ENCODE measurements around the gene MAFG.
A peak's percentile ranks its signal among the peaks of the same experiment; 100 is the strongest.

Gene MAFG

DNA sequence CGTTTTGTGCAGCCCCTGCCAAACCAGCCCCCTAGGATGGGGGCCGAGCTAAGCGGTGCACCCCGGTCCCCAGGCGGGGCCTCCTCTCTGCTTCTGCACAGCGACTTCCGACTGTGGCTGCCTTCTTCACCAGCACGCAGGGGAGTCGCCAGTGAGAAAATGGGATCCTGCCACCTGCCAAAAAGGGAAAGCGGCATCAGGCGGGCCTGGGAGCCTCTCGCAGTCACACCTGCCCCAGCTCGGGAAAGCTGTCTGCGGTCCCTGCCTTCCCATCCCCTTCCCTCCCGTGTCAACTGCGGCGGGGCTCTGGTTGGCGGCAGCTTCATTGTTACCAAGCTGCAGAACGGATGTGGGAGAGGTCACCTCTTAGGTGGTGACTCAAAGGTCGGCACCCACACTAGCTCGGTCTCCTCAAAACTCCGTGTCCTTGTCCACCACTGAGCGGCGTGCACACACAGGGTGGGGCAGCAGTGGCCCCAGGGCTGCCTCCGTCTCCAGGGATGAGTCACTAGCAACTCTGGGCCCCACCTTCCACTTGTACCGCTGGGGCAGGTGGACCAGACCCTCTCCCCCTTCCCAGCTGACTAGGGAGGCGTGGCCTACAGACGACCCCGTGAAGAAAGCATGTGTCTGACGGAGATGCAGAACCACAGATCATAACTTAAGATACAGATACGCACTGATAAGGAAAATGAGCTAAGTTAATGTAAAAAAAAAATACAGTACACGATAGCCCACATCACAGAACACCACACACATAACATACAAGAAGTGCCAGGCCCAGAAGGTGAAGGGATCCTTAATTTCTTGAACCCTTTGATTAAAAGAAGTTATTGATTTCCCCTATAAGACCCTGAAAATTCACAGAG lies 14.9 kb downstream of the MAFG start (continued):
- TF ChIP-seq, protein P1, sequence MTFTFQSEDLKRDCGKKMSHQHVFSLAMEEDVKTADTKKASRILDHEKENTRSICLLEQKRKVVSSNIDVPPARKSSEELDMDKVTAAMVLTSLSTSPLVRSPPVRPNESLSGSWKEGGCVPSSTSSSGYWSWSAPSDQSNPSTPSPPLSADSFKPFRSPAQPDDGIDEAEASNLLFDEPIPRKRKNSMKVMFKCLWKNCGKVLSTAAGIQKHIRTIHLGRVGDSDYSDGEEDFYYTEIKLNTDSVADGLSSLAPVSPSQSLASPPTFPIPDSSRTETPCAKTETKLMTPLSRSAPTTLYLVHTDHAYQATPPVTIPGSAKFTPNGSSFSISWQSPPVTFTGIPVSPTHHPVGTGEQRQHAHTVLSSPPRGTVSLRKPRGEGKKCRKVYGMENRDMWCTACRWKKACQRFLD (tag by site-specific recombination; IDR thresholded peaks at IDR 0.05): no peak
- TF ChIP-seq KLF17 (tag by site-specific recombination; IDR thresholded peaks at IDR 0.05) (peak; percentile 83), KLF10 (tag by site-specific recombination; IDR thresholded peaks at IDR 0.05) (peak; percentile 68; the same call in 1 of the 2 replicates), ZBTB48 (tag by site-specific recombination; IDR thresholded peaks at IDR 0.05) (peak; percentile 34; the same call in 1 of the 2 replicates)

DNA sequence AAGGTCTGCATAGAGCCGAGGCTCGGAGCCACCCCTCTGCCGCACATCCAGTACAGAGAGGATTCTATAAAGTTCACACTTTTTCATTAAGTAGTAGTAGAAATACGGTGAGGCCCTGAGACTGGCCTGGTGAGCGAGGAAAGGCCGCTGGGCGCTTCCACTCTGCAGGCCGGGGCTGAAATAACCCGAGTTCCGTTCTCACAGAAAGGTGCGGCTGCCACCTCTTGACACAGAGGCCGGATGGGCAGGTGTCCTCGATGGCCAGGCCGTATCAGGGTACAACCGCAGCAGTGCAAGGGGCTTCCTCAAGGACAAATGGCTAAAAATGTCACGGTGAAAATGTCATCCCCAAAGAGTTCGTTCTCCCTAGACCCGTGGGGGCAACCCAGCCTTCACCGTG lies 15.6 kb downstream of the MAFG start:
- ChIA-PET POLR2A (interaction anchor here (0.5 to 2.0 kb wide), 6 partner anchors 10 to 209 kb away, joined by 3 to 10 read pairs (median 4); partner anchors contain the start of genes MAFG and MRPL12), CTCF (interaction anchor here (1.9 kb wide), 1 partner anchor 43 kb away, joined by 8 read pairs; no protein-coding TSS in a partner anchor)
- Histone ChIP-seq H3K9me3 (ENCODE audit: control insufficient read depth, insufficient read depth, low read depth, low read length) (no peaks in the 10 kb centered on the region), H3K27ac (ENCODE audit: extremely low read depth, low read depth, low read length) (no peak overlapping the region), H3K4me1 (ENCODE audit: control insufficient read depth, insufficient read depth, low read length) (peaks cover 10% of the 10 kb centered on the region), H3K4me3 (ENCODE audit: low read depth, low read length) (no peak overlapping the region), H3K36me3 (ENCODE audit: control insufficient read depth in 2 of 2, insufficient read depth in 1 of 2, low read length in 2 of 2) (peaks cover 0 to 68% of the 10 kb centered on the region in 2 experiments; a peak in 1 of 3 replicates)
- TF ChIP-seq YY2 (tag by site-specific recombination; IDR thresholded peaks at IDR 0.05) (no peak), ZEB2 (tag by site-specific recombination; IDR thresholded peaks at IDR 0.05) (0 out of 2 replicates have a peak, but pooled peaks have one; percentile 1)

GRCh38 chr17:81911277-81911961 lies 16.1 kb downstream of the MAFG start, which contains the start of gene PCYT2:
TSS of gene PCYT2 (minus strand) at chr17:81911399. CDS start at chr17:81911355, 44 bp downstream.
- Histone ChIP-seq H3K36me3 (ENCODE audit: control insufficient read depth in 2 of 2, insufficient read depth in 1 of 2, low read length in 2 of 2) (peaks cover 0 to 73% of the 10 kb centered on the region in 2 experiments; a peak in 1 of 3 replicates), H3K4me3 (ENCODE audit: low read depth, low read length) (peak within 1 kb of the TSS; percentile 52), H3K27ac (ENCODE audit: extremely low read depth, low read depth, low read length) (peak within 1 kb of the TSS; percentile 62; the same call in 1 of the 2 replicates), H3K4me1 (ENCODE audit: control insufficient read depth, insufficient read depth, low read length) (peaks cover 7% of the 10 kb centered on the region), H3K9me3 (ENCODE audit: control insufficient read depth, insufficient read depth, low read depth, low read length) (no peaks in the 10 kb centered on the region)
- ChIA-PET CTCF (interaction anchor here (1.1 to 1.9 kb wide), 2 partner anchors 14 to 42 kb away, joined by 3 to 8 read pairs; no protein-coding TSS in a partner anchor), POLR2A (interaction anchor here (1.0 to 2.0 kb wide), 5 partner anchors 10 to 111 kb away, joined by 3 to 10 read pairs (median 4); partner anchors contain the start of genes CENPX, LRRC45 and MAFG)
- TF ChIP-seq ELK4 (IDR thresholded peaks at IDR 0.05; ENCODE audit: borderline replicate concordance, low read depth, low read length): no peak
- TF ChIP-seq SP2 (tag by site-specific recombination; IDR thresholded peaks at IDR 0.05): peak; percentile 78
- TF ChIP-seq ZSCAN16 (tag by site-specific recombination; IDR thresholded peaks at IDR 0.05): no peak
- TF ChIP-seq ZNF792 (tag by site-specific recombination; IDR thresholded peaks at IDR 0.05): no peak
- TF ChIP-seq KLF16 (tag by site-specific recombination; IDR thresholded peaks at IDR 0.05): peak; percentile 57; the same call in 1 of the 2 replicates
- TF ChIP-seq AEBP2 (tag by site-specific recombination; IDR thresholded peaks at IDR 0.05; ENCODE audit: borderline replicate concordance): no peak
- no peak for TF ChIP-seq ZNF114 (tag by site-specific recombination; IDR thresholded peaks at IDR 0.05)
- TF ChIP-seq ZNF600 (tag by site-specific recombination; IDR thresholded peaks at IDR 0.05): no peak
- TF ChIP-seq OSR2 (tag by site-specific recombination; IDR thresholded peaks at IDR 0.05): no peak
- no peak for TF ChIP-seq ZNF621 (tag by site-specific recombination; IDR thresholded peaks at IDR 0.05)
- no peak for TF ChIP-seq ZNF76 (tag by site-specific recombination; IDR thresholded peaks at IDR 0.05; ENCODE audit: borderline replicate concordance, low read depth)
- peak; percentile 76 for TF ChIP-seq ZNF449 (tag by site-specific recombination; IDR thresholded peaks at IDR 0.05)
- 0 out of 2 replicates have a peak, but pooled peaks have one; percentile 12 for TF ChIP-seq PBX3 (CRISPR knock-in tag; IDR thresholded peaks at IDR 0.05)
- peak; percentile 73 for TF ChIP-seq KLF9 (tag by site-specific recombination; IDR thresholded peaks at IDR 0.05; ENCODE audit: low read depth)
- no peak for TF ChIP-seq SALL2 (tag by site-specific recombination; IDR thresholded peaks at IDR 0.05; ENCODE audit: borderline replicate concordance)
- TF ChIP-seq ZNF155 (tag by site-specific recombination; IDR thresholded peaks at IDR 0.05): no peak
